ENCODE results near the gene FBXO47.
"Not testable (repeated sequence)": the region's sequence is repeated elsewhere in the genome, so short reads cannot be mapped to it uniquely, and the experiment has no call there.

The FBXO47 gene

DNA sequence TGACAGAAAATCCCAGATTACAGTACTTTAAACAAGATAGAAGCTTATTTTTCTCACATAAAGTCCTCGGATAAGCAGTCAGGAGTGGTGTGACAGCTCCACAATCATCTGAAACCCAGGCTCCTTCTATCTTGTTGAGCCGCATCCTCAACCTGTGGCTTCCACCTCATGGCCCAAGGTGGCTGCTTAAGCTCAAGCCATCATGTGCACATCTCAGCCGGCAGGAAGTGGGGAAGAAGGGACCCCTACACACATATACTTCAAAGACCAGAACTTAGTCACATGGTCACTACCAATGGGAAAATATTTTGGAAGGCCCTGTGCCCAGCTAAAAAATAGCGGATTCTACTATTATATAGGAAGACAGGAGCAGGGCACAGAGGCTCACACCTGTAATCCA lies 11.0 kb upstream of the FBXO47 start:
- no peaks in the 10 kb centered on the region for H3K27me3 ChIP-seq (ENCODE audit: insufficient read depth, low read length)
- H3K79me2 ChIP-seq (ENCODE audit: control insufficient read depth, insufficient read depth, low read length, unreplicated experiment): no peaks in the 10 kb centered on the region
- H3K27ac ChIP-seq (ENCODE audit: low read depth, low read length): no peak overlapping the region
- H3K4me1 ChIP-seq (ENCODE audit: control insufficient read depth, insufficient read depth, low read length, unreplicated experiment): peaks cover 15% of the 10 kb centered on the region
- H2AFZ ChIP-seq (ENCODE audit: low read length, unreplicated experiment): no peak overlapping the region
- no peaks in the 10 kb centered on the region for H3K36me3 ChIP-seq (ENCODE audit: insufficient read depth, low read length)
- H3K4me3 ChIP-seq (ENCODE audit: low read depth, low read length): no peak overlapping the region

DNA sequence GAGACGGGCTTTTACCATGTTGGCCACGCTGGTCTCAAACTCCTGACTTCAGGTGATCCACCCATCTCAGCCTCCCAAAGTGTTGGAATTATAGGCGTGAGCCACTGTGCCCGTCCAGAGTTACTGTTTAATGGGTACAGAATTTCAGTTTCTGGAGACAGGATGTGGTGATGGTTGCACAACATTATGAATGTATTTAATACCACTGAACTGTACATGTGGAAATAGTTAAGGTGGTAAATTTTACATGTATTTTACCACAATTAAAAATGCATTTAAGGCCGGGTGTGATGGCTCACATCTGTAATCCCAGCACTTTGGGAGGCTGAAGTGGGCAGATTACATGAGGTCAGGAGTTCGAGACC lies 9.0 kb upstream of the FBXO47 start:
- not testable (repeated sequence) for H3K79me2 ChIP-seq (ENCODE audit: control insufficient read depth, insufficient read depth, low read length, unreplicated experiment); H3K27ac ChIP-seq (ENCODE audit: low read depth, low read length)

DNA sequence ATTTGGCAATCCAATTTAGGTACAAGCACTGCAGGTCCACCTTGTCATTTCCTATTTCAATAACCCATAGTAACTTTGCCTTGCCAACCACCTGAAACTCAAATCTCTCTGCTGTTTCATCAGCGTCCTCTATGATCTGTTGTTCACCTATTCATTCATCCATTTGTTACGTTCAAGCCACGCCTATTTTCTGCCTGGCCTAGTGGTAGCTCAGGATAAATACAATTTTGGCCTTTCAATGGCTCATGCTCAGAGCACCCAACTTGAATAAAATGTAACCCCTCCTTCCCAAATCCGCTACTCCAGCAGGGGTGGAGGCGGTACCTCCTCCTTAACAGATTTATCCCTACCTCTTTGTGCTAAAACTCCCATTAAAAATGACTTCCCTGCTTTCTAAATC lies 3.6 kb upstream of the FBXO47 start:
- Histone ChIP-seq H3K79me2 (ENCODE audit: control insufficient read depth, insufficient read depth, low read length, unreplicated experiment) (no peaks in the 10 kb centered on the region), H3K4me1 (ENCODE audit: control insufficient read depth, insufficient read depth, low read length, unreplicated experiment) (no peaks in the 10 kb centered on the region), H2AFZ (ENCODE audit: low read length, unreplicated experiment) (no peak overlapping the region), H3K27me3 (ENCODE audit: insufficient read depth, low read length) (no peaks in the 10 kb centered on the region), H3K4me3 (ENCODE audit: low read depth, low read length) (no peak overlapping the region), H3K36me3 (ENCODE audit: insufficient read depth, low read length) (no peaks in the 10 kb centered on the region), H3K27ac (ENCODE audit: low read depth, low read length) (no peak overlapping the region)

More for the DNA sequence above, 9.0 kb upstream of the FBXO47 start:
- not testable (repeated sequence) for H3K4me3 ChIP-seq (ENCODE audit: low read depth, low read length); H3K27me3 ChIP-seq (ENCODE audit: insufficient read depth, low read length); H2AFZ ChIP-seq (ENCODE audit: low read length, unreplicated experiment); H3K36me3 ChIP-seq (ENCODE audit: insufficient read depth, low read length)
- peaks cover 10% of the 10 kb centered on the region for H3K4me1 ChIP-seq (ENCODE audit: control insufficient read depth, insufficient read depth, low read length, unreplicated experiment)

GRCh38 chr17:38970128-38970527 lies 2.9 kb upstream of the FBXO47 start:
- H3K27me3 ChIP-seq (ENCODE audit: insufficient read depth, low read length): no peaks in the 10 kb centered on the region

DNA sequence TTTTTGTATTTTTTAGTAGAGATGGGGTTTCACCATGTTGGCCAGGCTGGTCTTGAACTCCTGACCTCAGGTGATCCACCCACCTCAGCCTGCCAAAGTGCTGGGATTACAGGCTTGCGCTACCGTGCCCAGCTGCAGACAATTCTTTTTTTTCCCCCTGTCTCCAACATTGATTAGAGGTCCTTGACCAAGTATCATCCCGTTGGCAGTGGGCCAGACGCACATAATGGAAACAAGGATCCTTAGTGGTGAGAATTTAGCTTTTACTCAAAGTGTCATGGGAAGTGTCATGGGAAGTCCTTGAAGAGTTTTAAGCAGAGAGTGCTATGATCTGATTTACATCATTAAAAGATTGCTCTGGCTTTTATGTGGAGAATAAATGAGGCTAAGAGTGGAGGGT lies 2.1 kb upstream of the FBXO47 start:
- Histone ChIP-seq H2AFZ (ENCODE audit: low read length, unreplicated experiment) (no peak overlapping the region), H3K36me3 (ENCODE audit: insufficient read depth, low read length) (no peaks in the 10 kb centered on the region), H3K27ac (ENCODE audit: low read depth, low read length) (no peak overlapping the region), H3K27me3 (ENCODE audit: insufficient read depth, low read length) (no peaks in the 10 kb centered on the region), H3K4me3 (ENCODE audit: low read depth, low read length) (no peak overlapping the region), H3K4me1 (ENCODE audit: control insufficient read depth, insufficient read depth, low read length, unreplicated experiment) (no peaks in the 10 kb centered on the region), H3K79me2 (ENCODE audit: control insufficient read depth, insufficient read depth, low read length, unreplicated experiment) (no peaks in the 10 kb centered on the region)

More at GRCh38 chr17:38970128-38970527, 2.9 kb upstream of the FBXO47 start:
- Histone ChIP-seq H3K79me2 (ENCODE audit: control insufficient read depth, insufficient read depth, low read length, unreplicated experiment) (no peaks in the 10 kb centered on the region), H3K27ac (ENCODE audit: low read depth, low read length) (no peak overlapping the region), H3K4me1 (ENCODE audit: control insufficient read depth, insufficient read depth, low read length, unreplicated experiment) (no peaks in the 10 kb centered on the region), H2AFZ (ENCODE audit: low read length, unreplicated experiment) (no peak overlapping the region), H3K4me3 (ENCODE audit: low read depth, low read length) (no peak overlapping the region), H3K36me3 (ENCODE audit: insufficient read depth, low read length) (no peaks in the 10 kb centered on the region)

- H3K4me3 ChIP-seq (ENCODE audit: low read depth, low read length): no peak overlapping the region
- H3K36me3 ChIP-seq (ENCODE audit: insufficient read depth, low read length): no peaks in the 10 kb centered on the region
- H3K27ac ChIP-seq (ENCODE audit: low read depth, low read length): no peak overlapping the region
- H3K79me2 ChIP-seq (ENCODE audit: control insufficient read depth, insufficient read depth, low read length, unreplicated experiment): no peaks in the 10 kb centered on the region
- no peak overlapping the region for H2AFZ ChIP-seq (ENCODE audit: low read length, unreplicated experiment)
- no peaks in the 10 kb centered on the region for H3K27me3 ChIP-seq (ENCODE audit: insufficient read depth, low read length)
- H3K4me1 ChIP-seq (ENCODE audit: control insufficient read depth, insufficient read depth, low read length, unreplicated experiment): peaks cover 6% of the 10 kb centered on the region
Measured at GRCh38 chr17:38961413-38961812, 5.8 kb downstream of the FBXO47 start.

- H3K4me3 ChIP-seq (ENCODE audit: low read depth, low read length): no peak overlapping the region
- H3K27ac ChIP-seq (ENCODE audit: low read depth, low read length): no peak overlapping the region
- H3K27me3 ChIP-seq (ENCODE audit: insufficient read depth, low read length): no peaks in the 10 kb centered on the region
- H3K4me1 ChIP-seq (ENCODE audit: control insufficient read depth, insufficient read depth, low read length, unreplicated experiment): peaks cover 6% of the 10 kb centered on the region
- H3K36me3 ChIP-seq (ENCODE audit: insufficient read depth, low read length): no peaks in the 10 kb centered on the region
- no peaks in the 10 kb centered on the region for H3K79me2 ChIP-seq (ENCODE audit: control insufficient read depth, insufficient read depth, low read length, unreplicated experiment)
- H2AFZ ChIP-seq (ENCODE audit: low read length, unreplicated experiment): no peak overlapping the region
Measured at GRCh38 chr17:38960402-38960801, 6.8 kb downstream of the FBXO47 start.

DNA sequence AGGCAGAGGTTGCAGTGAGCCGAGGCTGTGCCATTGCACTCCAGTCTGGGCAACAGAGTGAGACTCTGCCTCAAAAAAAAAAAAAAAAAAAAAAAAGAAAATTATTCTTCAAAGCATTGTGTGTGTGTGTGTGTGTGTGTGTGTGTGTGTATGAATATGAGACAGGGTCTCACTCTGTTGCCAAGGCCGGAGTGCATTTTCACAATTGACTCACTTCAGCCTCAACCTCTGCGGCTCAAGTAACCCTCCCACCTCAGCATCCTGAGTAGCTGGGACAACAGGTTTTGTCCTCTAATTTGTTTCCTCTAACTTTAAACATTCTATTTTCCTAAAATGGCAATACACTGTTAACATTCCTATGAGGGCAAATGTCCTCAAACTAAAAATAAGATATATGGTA lies 7.7 kb downstream of the FBXO47 start:
- H2AFZ ChIP-seq (ENCODE audit: low read length, unreplicated experiment): no peak overlapping the region
- no peaks in the 10 kb centered on the region for H3K27me3 ChIP-seq (ENCODE audit: insufficient read depth, low read length)
- H3K79me2 ChIP-seq (ENCODE audit: control insufficient read depth, insufficient read depth, low read length, unreplicated experiment): no peaks in the 10 kb centered on the region
- H3K36me3 ChIP-seq (ENCODE audit: insufficient read depth, low read length): no peaks in the 10 kb centered on the region
- H3K4me3 ChIP-seq (ENCODE audit: low read depth, low read length): no peak overlapping the region
- no peak overlapping the region for H3K27ac ChIP-seq (ENCODE audit: low read depth, low read length)
- H3K4me1 ChIP-seq (ENCODE audit: control insufficient read depth, insufficient read depth, low read length, unreplicated experiment): peaks cover 6% of the 10 kb centered on the region

DNA sequence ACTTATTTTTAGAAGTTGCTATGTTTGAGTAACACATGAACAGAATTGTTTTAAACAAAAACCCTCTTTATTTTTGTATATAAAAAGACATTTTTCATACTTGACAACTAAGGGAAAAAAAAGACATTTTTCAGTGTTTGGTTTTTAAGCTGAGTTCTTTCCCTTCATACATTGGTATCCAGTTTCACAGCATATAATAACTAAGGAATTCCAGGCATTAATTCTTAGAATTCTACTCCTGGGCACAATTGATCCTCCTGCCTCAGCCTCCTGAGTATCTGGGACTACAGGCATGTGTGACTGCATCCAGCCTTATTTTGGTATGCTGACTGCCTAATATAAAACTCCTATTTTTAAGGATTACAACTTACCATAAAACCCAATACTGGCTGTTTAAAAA lies 8.4 kb downstream of the FBXO47 start:
- Histone ChIP-seq H3K4me1 (ENCODE audit: control insufficient read depth, insufficient read depth, low read length, unreplicated experiment) (peaks cover 6% of the 10 kb centered on the region), H3K79me2 (ENCODE audit: control insufficient read depth, insufficient read depth, low read length, unreplicated experiment) (no peaks in the 10 kb centered on the region), H3K4me3 (ENCODE audit: low read depth, low read length) (no peak overlapping the region), H3K27me3 (ENCODE audit: insufficient read depth, low read length) (no peaks in the 10 kb centered on the region), H2AFZ (ENCODE audit: low read length, unreplicated experiment) (no peak overlapping the region), H3K27ac (ENCODE audit: low read depth, low read length) (peak overlapping the region; percentile 56), H3K36me3 (ENCODE audit: insufficient read depth, low read length) (no peaks in the 10 kb centered on the region)

- peaks cover 6% of the 10 kb centered on the region for H3K4me1 ChIP-seq (ENCODE audit: control insufficient read depth, insufficient read depth, low read length, unreplicated experiment)
- H2AFZ ChIP-seq (ENCODE audit: low read length, unreplicated experiment): no peak overlapping the region
- no peak overlapping the region for H3K4me3 ChIP-seq (ENCODE audit: low read depth, low read length)
- no peaks in the 10 kb centered on the region for H3K27me3 ChIP-seq (ENCODE audit: insufficient read depth, low read length)
- no peaks in the 10 kb centered on the region for H3K79me2 ChIP-seq (ENCODE audit: control insufficient read depth, insufficient read depth, low read length, unreplicated experiment)
- peak overlapping the region; percentile 56 for H3K27ac ChIP-seq (ENCODE audit: low read depth, low read length)
- no peaks in the 10 kb centered on the region for H3K36me3 ChIP-seq (ENCODE audit: insufficient read depth, low read length)
Measured at GRCh38 chr17:38958326-38958725, 8.9 kb downstream of the FBXO47 start.

GRCh38 chr17:38953800-38954199 lies 13.4 kb downstream of the FBXO47 start:
- H2AFZ ChIP-seq (ENCODE audit: low read length, unreplicated experiment); H3K36me3 ChIP-seq (ENCODE audit: insufficient read depth, low read length); H3K79me2 ChIP-seq (ENCODE audit: control insufficient read depth, insufficient read depth, low read length, unreplicated experiment); H3K27ac ChIP-seq (ENCODE audit: low read depth, low read length); H3K27me3 ChIP-seq (ENCODE audit: insufficient read depth, low read length); H3K4me3 ChIP-seq (ENCODE audit: low read depth, low read length); H3K4me1 ChIP-seq (ENCODE audit: control insufficient read depth, insufficient read depth, low read length, unreplicated experiment): not testable (repeated sequence)

GRCh38 chr17:38947189-38947588 lies 20.0 kb downstream of the FBXO47 start:
- H3K4me1 ChIP-seq (ENCODE audit: control insufficient read depth, insufficient read depth, low read length, unreplicated experiment): no peaks in the 10 kb centered on the region
- no peak overlapping the region for H3K27ac ChIP-seq (ENCODE audit: low read depth, low read length)
- H3K27me3 ChIP-seq (ENCODE audit: insufficient read depth, low read length): no peaks in the 10 kb centered on the region
- no peaks in the 10 kb centered on the region for H3K79me2 ChIP-seq (ENCODE audit: control insufficient read depth, insufficient read depth, low read length, unreplicated experiment)
- H3K4me3 ChIP-seq (ENCODE audit: low read depth, low read length): no peak overlapping the region
- H3K36me3 ChIP-seq (ENCODE audit: insufficient read depth, low read length): no peaks in the 10 kb centered on the region
- no peak overlapping the region for H2AFZ ChIP-seq (ENCODE audit: low read length, unreplicated experiment)
